ENCODE data around the gene GPR107.

Gene GPR107

GRCh38 chr9:130137081-130137640, 83.5 kb downstream of the GPR107 start:
- DNase-seq (ENCODE audit: low read depth, low spot score), result no peak

GRCh38 chr9:130137641-130138081, 84.0 kb downstream of the GPR107 start:
- no peak for DNase-seq (ENCODE audit: low read depth, low spot score)

GRCh38 chr9:130138171-130138653, 84.5 kb downstream of the GPR107 start:
- DNase-seq (ENCODE audit: low read depth, low spot score), result peak; percentile 91

- peak; percentile 94 for DNase-seq (ENCODE audit: low read depth, low spot score)
Observed at GRCh38 chr9:130138791-130139190, 85.1 kb downstream of the GPR107 start.

- no peak for DNase-seq (ENCODE audit: low read depth, low spot score)
Observed at GRCh38 chr9:130139251-130139650, 85.5 kb downstream of the GPR107 start.

- DNase-seq (ENCODE audit: low read depth, low spot score), result no peak
Observed at GRCh38 chr9:130140706-130141105, 87.0 kb downstream of the GPR107 start.

GRCh38 chr9:130142056-130142455, 88.3 kb downstream of the GPR107 start:
- DNase-seq (ENCODE audit: low read depth, low spot score), result no peak

- no peak for DNase-seq (ENCODE audit: low read depth, low spot score)
Observed at GRCh38 chr9:130142641-130143040, 88.9 kb downstream of the GPR107 start.

GRCh38 chr9:130143279-130143893, 89.7 kb downstream of the GPR107 start:
- no peak for DNase-seq (ENCODE audit: low read depth, low spot score)

GRCh38 chr9:130143958-130144366, 90.3 kb downstream of the GPR107 start:
- peak; percentile 75 for DNase-seq (ENCODE audit: low read depth, low spot score)

- DNase-seq (ENCODE audit: low read depth, low spot score), result no peak
Observed at GRCh38 chr9:130144703-130145102, 91.0 kb downstream of the GPR107 start.

GRCh38 chr9:130145658-130146057, 92.0 kb downstream of the GPR107 start:
- no peak for DNase-seq (ENCODE audit: low read depth, low spot score)

GRCh38 chr9:130147198-130147597, 93.5 kb downstream of the GPR107 start:
- DNase-seq (ENCODE audit: low read depth, low spot score), result no peak

GRCh38 chr9:130147910-130148309, 94.2 kb downstream of the GPR107 start:
- DNase-seq (ENCODE audit: low read depth, low spot score), result no peak

GRCh38 chr9:130149031-130149430, 95.3 kb downstream of the GPR107 start:
- DNase-seq (ENCODE audit: low read depth, low spot score), result no peak

- DNase-seq (ENCODE audit: low read depth, low spot score), result no peak
Observed at GRCh38 chr9:130149654-130150286, 96.1 kb downstream of the GPR107 start.

- DNase-seq (ENCODE audit: low read depth, low spot score), result no peak
Observed at GRCh38 chr9:130150779-130151382, 97.2 kb downstream of the GPR107 start.

- no peak for DNase-seq (ENCODE audit: low read depth, low spot score)
Observed at GRCh38 chr9:130154816-130155215, 101.1 kb downstream of the GPR107 start.

- no peak for DNase-seq (ENCODE audit: low read depth, low spot score)
Observed at GRCh38 chr9:130155647-130156046, 101.9 kb downstream of the GPR107 start.

GRCh38 chr9:130156672-130157071, 103.0 kb downstream of the GPR107 start:
- no peak for DNase-seq (ENCODE audit: low read depth, low spot score)

GRCh38 chr9:130157079-130157478, 103.4 kb downstream of the GPR107 start:
- DNase-seq (ENCODE audit: low read depth, low spot score), result no peak

- DNase-seq (ENCODE audit: low read depth, low spot score), result no peak
Observed at GRCh38 chr9:130158001-130158400, 104.3 kb downstream of the GPR107 start.

GRCh38 chr9:130159057-130159456, 105.4 kb downstream of the GPR107 start:
- no peak for DNase-seq (ENCODE audit: low read depth, low spot score)
